NCI-H82 treated with DMSO at 0.1 percent for 48 hours (cell line): ENCODE results near the gene PID1.
"Not testable (repeated sequence)": the region's sequence is repeated elsewhere in the genome, so short reads cannot be mapped to it uniquely, and the experiment has no call there.

ENCODE experiments used
- DNase-seq: peaks from one replicate; lab custom pipeline; 2025; ENCODE audit not compliant: unreplicated experiment; lab: John Stamatoyannopoulos, UW

PID1 gene

DNA sequence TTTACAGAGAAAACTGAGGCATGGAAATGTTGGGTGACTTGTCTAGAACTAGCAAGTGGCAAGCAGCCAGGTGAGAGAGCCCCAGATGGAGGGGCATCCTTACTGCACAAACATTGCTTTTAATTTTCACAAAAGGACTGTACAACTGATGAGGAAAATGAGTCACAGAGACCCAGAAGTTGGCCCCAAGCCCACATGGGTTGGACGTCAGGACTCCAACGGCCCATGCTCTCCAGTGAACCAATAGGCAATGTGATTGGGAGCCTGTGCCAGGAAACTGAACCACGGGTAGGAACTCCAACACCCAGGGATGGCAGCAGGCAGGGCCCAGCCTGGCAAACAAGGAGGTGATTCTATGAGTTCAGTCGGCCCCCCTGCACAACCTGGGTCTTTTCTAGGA lies 50.8 kb downstream of the PID1 start:
- DNase-seq: no peak

DNA sequence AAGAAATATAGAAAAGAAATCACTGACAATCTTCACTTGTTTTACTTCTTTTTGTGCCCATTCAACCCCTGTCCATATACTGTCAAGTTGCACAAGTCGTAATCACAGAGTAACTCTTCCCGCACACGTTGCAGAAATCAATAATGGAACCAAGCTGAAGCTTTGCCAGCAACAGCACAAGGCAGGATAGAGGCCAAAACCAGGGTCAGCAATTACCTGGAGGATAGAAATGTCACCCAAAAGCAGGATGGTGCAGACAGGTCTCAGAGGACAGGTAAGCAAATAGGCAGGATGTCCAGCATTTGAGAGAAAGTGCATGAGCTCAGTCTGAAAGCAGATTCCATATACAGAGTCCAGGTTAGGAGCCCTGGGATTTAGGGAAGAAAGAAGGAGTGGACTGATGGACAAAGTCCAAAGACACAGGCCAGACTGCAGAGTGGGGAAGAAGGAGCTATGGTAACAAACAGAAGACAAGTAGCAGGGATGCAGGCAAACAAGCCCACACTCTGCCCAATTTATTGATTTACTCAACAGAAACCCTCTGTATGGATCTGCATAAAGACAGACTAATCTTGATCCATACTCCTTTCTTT lies 52.7 kb downstream of the PID1 start:
- DNase-seq: no peak

DNA sequence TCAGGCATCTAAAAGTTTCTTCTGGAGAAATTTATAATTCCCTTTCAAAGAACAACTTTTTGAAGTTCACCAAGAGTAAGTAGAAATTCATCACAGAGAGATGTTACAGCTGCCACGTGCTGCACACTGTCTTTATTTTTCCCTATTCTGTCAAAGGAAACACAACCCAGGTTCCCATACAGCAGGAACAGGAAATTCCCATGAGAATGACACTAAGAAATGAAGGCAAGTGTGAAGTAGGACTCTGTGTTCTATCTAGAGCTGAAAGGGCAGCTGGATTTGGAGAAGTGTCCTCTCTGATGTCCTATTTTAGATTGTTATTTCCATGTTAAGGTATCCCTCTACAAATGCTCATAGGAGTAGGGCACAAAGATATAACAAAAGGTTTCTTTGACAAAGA lies 58.8 kb downstream of the PID1 start:
- DNase-seq: no peak

DNA sequence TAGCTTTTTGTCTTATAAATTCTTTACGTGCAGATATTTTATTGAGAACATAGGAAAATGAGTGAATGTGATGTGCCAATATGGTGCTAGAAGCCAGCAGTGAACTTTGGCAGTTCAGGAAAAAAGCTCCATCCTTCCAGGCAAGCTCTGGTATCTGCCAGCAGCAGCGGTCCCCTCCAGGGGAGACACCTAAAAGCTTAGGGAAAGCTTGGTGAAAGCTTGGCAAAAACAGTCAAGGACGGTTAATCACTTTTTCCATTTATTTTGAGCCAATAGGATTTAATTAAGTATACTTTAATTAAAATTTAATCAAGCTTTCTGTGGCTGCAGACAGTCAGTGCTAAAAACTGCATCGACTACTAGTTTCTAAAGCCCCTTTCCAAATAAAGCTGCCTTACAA lies 60.4 kb downstream of the PID1 start:
- DNase-seq: no peak

DNA sequence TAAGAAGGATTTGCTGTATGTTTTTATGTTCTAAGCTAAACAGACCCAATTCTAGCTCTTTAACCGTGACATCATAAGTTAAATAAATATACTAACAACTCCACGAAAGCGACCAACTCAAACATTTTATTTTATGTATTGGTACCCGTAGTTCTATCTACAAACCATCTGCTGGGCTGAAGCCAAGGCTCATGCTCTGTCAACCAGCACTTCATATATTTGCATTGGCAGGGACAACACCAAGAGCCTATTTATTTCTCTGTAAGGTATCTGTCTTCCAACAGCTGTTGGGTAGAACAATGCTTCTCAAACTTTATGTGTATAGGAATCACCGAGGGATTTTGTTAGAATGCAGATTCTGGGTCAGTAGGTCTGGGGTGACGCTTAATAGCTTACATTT lies 64.5 kb downstream of the PID1 start:
- DNase-seq: no peak

DNA sequence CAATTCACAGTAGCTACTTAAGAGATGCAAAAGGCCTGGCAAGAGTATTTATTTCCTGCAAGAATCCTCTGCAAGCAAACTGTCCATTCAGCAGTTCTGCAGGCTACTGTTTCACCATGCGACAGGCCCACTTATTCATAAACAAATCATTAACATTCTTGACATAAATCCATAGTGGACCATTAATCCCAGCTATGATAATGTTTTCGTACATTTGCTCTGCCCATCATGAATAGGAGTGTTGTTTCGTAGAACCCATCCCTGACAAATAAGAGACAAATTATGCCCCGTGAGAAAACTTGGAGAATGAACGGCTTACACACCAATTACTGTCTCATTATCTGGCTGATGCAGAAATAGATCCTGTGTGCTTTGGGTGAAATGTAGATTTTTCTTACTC lies 65.4 kb downstream of the PID1 start:
- DNase-seq: no peak

DNA sequence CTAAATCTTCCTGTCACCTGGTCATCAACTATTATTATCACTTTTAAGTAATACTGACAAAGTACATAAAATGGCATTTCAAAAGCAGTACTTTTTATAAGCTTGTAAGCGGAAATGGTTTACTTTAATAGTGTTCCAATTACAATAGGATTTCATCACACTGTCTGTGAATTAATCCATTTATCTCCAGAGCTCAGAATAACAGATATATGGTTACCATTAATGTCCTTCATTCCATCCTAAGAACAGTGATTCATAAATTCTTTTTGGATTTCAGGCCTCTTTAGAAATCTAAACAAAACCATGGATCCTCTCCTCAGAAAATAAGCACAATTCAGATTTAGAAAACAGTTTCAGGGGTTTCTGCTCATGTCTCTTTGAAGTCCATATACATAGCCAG lies 68.4 kb downstream of the PID1 start:
- no peak for DNase-seq

DNA sequence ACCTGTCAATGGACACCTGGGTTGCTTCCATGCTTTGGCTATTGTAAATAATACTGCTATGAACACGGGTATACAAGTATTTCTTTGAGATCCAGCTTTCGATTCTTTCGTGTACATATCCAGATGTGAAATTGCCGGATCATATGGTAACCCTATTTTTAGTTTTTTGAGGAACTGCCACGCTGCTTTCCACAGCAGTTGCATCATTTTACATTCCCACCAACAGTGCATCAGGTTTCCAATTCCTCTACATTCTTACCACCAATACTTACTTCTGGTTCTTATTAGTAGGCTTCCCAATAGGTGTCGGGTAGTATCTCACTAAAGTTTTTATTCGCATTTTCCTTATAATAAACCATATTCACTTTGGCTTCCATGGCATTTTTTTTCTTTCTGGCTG lies 69.6 kb downstream of the PID1 start:
- no peak for DNase-seq

DNA sequence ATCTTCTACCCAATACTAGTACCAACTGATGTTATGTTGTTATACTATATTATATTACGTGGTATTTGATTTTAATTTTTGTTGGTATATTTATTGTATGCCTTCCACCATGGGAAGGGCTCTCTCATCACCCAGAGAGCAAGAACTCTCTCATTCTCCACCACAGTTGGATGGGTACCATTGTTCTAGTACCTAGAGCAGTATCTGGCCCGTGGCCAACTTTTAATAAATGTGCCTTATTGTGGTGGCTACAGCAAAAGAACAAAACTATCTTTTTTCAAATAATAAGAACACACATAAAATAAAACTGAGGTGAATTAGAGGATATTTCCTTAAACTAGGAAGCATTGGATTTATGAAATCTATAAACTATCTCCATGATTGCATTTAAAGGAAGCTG lies 71.8 kb downstream of the PID1 start:
- DNase-seq: no peak

DNA sequence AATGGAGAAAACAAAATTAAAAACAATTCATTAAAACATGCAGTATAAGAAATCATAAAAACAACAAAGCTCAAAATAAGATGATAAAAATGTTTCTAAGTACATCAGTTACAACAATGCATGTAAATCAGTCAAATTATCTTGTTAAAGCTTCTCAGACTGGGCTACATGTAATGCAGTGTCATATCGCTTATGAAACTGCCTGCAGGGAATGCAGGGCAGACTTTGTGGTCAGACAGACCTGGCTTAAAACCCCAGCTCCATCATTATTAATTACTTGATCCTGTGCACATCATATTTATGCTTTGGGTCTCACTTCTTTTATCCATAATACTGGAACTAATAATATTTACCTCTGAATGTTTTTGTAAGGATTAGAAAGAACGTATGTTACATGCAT lies 74.6 kb downstream of the PID1 start:
- DNase-seq: no peak

DNA sequence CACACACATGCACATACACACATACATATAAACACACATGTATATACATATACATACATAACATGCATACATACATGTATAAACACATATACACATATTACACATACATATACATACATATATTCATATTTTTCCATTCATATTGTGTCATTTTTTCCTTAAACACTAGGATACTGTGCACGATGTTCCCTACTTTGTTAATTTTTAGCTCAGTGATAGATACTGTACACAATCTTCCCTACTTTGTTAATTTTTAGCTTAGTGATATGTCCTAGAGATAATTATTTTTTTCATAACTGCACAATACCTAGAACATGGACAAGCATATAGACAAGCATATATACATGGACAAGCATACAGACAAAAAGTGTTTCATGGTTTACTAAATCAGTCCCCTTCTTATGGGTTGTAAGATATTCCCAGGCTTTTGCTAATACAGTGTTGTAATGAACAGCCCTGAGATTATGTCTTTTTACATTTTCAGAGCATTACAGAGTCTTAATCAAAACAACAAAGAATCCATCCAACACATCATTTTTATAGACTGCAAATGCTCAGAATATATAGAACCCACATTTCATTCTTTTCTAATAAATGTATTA lies 75.6 kb downstream of the PID1 start:
- no peak for DNase-seq

DNA sequence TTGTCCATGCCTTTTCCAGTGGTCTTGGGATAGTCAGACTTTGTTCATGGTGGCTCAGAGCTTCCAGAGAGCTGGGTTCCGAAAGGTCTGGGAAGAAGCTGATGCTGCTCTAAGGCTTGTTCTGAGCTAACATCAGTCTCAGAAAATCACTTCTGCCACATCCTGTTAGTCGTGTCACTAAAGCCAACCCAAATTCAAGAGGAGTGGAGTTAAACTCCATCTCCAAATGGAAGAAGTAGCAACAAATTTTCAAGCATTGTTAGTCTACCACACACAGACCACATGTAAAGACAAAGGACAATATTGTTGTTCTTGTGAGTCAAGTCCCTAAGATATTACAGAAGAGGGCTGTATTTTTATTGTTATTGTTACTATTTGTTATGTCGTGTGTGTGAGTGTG lies 77.8 kb downstream of the PID1 start:
- DNase-seq: no peak

DNA sequence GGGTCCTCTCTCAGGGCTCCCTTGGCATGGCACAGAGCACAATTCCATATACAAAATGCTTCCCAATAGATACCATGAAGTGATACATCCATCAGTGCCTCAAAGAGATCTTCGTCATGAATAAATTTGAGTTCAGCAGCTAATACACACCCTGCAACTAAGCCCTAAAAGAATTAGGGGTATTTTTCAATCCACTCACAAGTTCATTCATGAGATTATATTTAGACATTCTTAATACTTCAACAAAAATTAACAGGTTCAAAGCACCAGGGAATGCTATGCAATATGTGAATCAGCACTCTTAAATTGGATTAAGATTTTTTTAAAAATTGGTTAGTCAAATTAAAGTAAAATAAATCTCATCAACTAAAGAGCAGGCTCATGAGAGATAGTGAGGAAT lies 79.7 kb downstream of the PID1 start:
- DNase-seq: no peak

DNA sequence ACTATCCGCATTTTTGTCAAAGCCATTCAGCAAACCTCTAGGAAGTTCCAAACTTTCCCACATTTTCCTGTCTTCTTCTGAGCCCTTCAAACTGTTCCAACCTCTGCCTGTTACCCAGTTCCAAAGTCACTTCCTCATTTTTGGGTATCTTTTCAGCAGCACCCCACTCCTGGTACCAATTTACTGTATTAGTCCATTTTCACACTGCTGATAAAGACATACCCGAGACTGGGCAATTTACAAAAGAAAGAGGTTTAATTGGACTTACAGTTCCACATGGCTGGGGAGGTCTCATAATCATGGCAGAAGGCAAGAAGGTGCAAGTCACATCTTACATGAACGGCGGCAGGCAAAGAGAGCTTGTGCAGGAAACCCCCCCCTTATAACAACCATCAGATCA lies 84.0 kb downstream of the PID1 start:
- DNase-seq: not testable (repeated sequence)

DNA sequence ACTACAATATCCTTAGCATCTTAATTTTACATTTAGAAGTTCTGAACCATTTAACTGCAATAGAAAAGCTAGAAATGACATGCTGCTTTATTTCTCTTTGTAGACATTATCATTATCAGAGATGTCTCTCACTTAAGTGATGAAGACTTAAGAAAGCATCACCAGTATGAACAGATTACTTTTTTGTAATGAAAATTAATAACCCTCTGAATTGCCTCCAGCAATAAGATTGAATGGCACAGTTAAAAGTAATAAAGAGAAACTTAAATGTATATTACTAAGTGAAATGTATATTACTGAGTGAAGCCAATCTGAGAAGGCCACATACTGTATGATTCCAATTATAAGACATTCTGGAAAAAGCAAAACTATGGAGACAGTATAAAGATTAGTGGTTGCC lies 89.4 kb downstream of the PID1 start:
- DNase-seq: no peak

DNA sequence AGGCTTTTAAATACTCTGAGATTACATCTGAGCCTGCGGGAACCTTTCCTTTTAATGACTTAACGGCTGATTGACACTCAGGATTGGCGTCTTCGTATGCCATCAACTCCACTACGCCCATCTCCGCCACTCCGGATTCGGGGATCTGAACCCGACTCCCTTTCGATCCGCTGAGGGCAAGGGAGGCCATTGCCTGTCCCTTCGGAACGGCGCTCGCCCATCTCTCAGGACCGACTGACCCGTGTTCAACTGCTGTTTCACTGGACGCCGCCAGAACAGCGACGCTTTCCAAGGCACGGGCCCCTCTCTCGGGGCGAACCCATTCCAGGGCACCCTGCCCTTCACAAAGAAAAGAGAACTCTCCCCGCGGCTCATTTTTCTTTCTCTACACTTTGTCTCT lies 90.4 kb downstream of the PID1 start:
- no peak for DNase-seq

DNA sequence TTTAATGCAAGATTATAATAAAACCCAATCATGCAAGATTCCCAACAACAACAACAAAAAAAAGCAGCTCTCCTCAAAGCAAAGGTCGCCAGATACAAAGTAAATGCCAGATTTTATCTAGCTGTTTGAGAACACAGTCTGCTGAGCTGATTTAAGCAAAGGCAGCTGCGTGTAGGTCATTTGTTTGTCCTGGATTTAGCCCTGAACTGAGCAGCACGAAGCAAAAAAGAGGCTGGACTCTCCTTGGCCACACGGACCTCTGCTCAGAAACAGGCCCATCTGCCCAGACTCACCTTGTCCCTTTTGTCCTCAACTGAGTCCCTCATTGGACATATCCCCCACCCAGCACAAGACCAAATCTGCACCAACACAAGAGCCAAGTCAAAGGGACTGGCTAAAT lies 91.5 kb downstream of the PID1 start:
- no peak for DNase-seq

DNA sequence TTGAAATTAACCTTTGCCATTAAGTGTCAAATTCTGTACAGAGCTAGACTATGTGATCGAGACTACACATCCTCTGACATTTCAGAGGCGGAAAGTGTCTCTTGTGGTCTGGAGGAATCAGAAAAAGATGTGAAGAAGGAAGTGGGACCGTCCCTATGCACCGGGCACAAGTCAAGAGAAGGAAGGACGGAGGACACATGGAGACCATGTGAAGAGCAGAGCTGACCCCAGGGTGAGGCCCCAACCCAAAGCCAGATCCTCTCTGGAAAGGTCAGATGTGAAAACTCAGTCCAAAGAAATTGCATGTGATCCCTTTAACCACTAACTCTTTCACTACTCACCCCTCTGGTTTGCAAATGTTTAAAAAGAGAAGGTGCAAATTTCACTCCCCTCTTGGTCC lies 92.4 kb downstream of the PID1 start:
- DNase-seq: no peak

DNA sequence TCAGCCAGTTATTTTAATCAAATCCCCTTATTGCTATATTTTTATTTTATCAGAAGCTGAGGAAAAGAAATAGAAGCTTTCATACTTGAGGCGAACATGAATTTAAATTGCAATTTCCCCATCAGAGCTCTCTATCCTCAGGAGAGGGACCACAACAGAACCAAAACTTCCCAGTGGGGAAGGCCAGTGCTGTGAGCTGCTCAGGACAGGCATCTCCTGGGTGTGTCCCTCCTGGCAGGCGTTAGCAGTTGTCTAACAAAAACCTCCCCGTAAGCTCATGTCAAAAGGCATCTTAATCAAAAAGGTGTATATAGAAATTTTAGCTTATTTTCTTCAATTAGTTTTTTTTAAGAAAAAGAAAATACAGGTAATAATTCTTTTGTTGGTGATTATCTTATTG lies 93.0 kb downstream of the PID1 start:
- no peak for DNase-seq

DNA sequence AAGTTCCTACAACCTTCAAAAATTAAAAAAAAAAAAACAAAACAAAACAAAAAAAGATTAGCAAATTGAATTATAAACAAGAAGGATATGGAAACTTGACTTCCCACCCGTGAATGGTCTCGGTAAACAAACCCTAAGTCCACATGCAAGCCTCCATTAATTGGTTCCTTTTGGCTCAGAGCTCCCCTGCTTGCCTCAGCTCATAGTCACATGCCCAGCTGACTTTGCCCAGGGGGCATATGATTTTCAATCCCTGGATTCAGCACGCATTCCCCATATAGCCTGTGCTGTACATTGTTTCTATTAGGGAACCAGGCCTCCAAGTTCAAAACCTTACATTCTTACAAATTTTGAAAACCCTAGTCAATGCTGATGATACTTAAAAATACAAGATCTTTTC lies 95.0 kb downstream of the PID1 start:
- no peak for DNase-seq

DNA sequence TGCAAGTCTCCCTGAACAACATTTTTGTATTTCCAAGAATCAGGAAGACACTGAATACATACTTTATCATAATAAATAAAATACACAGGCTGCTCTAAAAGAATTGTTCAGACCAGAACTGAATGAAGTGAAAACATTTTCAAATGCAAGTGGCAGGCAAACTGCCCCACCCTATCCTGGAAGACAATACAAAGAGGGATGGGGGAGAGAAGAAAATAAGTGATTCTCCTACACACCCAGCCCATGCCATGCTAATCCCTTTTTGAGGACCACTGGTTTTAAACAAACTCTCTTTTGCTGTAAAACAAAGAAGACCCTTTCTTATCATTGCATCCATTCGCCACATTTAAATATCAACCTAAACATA lies 95.6 kb downstream of the PID1 start:
- DNase-seq: no peak

DNA sequence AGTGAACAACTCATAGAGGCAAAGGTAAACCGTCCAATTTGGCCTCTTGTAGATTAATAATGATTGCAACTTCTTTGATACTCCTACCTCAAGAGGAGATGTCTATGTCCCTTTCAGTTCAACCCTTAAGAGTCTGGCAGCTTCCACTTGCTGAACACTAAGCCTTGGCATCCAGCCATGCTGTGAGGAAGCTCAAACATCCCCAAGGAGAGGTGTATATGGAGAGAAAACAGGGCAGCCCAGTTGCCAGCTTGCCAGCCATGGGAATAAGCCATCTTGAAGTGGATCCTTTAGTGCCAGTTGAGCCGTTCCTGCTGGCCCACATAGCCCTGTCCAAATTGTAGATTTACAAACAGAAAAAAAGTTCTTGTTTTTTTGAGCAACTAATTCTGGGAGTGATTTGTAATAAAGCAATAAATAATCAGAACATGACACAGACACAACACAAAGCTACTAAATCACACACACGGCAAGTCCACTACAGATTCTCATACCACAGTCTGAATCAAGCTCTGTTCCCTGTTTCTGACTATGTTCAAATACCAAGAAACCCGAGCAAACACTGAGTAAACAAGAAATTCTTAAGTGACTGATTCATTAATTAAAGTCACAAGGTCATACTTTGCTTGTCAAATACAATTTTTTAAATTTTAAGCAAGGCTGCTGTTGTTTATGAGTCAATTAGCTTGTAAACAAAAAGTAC lies 96.1 kb downstream of the PID1 start:
- DNase-seq: no peak

DNA sequence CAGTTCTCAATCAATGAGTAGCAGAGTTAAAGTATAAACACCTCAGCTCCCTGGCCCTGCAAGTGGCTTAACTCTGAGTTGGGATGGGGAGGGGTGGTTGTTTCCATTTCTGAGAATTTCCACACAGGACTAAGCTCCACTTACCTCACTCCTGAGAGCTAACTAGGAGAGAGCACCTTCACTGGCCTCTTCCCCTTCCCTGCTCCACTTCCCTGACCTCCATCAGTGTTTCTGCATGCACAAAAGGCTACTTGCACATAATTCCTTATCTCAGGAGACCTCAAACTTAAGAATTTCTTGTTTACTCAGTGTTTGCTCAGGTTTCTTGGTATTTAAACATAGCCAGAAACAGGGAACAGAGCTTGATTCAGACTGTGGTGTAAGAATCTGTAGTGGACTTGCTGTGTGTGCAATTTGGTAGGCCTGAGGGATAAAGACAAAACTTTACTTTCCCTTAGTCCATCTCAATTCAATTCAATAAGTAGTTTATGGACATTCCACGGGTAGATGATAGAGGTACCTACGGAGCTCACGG lies 97.2 kb downstream of the PID1 start:
- DNase-seq: no peak
